A673 (cell line): ENCODE data around the gene MYRIP.

ENCODE experiments used
- EZH2 ChIP-seq: fragments of 200-600 bp; sonication (generic); IDR thresholded peaks from 2 replicates; pipeline ENCODE4 v1.6.1; 2017; ENCODE audit warnings: borderline replicate concordance, low read depth, mild to moderate bottlenecking, mixed read lengths, antibody characterized with exemption, low read length; ENCODE audit not compliant: poor library complexity, severe bottlenecking
- TF ChIP-seq, protein P1 (sequence below): fragments of 300-800, 200-600 bp; sonication (generic); conservative IDR thresholded peaks from 2 replicates; pipeline ENCODE4 v1.5.1; 2017; ENCODE audit warnings: low read depth, mild to moderate bottlenecking, antibody characterized with exemption, low read length, moderate library complexity, mixed read lengths

DNA sequence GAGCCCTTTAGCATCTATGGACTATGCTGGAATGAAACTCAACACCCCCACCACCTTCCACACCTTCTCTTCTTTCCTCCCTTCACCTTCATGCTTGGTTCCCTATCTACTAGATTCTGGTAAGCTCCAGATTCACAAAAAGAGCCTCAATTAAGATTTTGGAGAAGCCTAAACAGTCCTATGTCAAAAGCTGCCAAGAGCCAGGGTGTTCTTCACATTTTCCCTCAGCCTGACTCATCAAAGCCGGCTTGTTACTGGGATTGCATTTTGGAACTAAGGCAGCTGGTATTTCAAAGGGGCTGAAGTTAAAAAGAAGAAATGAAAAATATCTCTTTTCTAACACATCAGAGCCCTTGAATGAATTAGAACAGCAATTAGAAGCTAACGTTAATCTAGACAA lies 247.7 kb downstream of the MYRIP start:
- TF ChIP-seq, protein P1, sequence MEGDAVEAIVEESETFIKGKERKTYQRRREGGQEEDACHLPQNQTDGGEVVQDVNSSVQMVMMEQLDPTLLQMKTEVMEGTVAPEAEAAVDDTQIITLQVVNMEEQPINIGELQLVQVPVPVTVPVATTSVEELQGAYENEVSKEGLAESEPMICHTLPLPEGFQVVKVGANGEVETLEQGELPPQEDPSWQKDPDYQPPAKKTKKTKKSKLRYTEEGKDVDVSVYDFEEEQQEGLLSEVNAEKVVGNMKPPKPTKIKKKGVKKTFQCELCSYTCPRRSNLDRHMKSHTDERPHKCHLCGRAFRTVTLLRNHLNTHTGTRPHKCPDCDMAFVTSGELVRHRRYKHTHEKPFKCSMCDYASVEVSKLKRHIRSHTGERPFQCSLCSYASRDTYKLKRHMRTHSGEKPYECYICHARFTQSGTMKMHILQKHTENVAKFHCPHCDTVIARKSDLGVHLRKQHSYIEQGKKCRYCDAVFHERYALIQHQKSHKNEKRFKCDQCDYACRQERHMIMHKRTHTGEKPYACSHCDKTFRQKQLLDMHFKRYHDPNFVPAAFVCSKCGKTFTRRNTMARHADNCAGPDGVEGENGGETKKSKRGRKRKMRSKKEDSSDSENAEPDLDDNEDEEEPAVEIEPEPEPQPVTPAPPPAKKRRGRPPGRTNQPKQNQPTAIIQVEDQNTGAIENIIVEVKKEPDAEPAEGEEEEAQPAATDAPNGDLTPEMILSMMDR, result no peak
- TF ChIP-seq EZH2, result no peak
